GM18502 (cell line): ENCODE data around the gene EIF4EBP2.

Experiments used
- ATAC-seq: cut with Tn5 transposase; IDR thresholded peaks from one replicate; pipeline ENCODE4 v1.9.1; 2021; ENCODE audit warnings: mild to moderate bottlenecking; ENCODE audit not compliant: unreplicated experiment, poor library complexity

The EIF4EBP2 gene

GRCh38 chr10:70426823-70427222 lies 22.9 kb downstream of the EIF4EBP2 start:
- no peak for ATAC-seq

DNA sequence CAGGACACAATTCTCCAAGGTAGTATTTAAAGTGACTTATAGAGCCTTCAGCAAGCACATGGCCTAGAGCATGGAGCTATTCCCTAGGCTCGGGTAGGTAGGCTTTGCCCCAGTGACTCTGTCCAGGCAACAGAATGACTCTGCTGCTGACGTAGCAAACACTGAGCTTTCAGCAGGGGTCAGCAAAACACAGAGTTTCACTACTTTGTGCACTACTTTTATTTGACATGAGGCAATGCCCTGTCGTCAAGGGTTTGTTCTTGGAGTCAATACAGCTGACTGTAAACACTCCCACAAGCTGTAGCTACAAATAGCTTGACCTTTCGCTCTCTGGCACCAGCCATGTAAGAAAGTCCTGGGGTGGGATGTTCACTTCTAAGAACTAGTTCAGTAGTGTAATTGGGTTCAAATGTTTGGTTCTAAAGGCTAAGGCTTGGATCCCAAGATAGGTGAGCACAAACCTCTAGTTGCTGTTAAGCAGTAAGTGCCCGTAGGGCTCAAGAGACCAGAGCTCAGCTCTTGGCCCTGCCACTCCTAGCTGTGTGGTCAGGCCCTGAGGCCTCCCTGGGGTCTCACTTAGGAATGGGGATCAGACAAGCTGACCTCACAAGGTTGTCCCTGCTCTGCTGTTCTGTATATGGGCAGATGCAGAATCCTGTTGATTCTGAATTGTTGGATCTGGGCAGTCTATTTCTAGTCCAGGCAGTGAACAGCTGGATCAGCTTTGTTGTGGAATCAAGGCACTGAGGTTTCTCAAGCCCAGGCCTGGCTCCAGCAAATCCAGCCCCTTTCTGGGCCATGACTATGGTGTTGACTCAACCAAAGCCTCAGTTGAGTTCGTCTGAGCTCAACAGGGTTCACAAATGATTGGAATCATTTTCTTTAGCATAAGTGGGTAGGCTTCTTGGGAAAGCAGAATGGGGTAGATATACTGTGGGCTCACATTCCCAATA lies 26.8 kb downstream of the EIF4EBP2 start:
- ATAC-seq = no peak

GRCh38 chr10:70432101-70432500 lies 28.2 kb downstream of the EIF4EBP2 start:
- no peak for ATAC-seq

GRCh38 chr10:70432561-70433263 lies 28.8 kb downstream of the EIF4EBP2 start:
- no peak for ATAC-seq

DNA sequence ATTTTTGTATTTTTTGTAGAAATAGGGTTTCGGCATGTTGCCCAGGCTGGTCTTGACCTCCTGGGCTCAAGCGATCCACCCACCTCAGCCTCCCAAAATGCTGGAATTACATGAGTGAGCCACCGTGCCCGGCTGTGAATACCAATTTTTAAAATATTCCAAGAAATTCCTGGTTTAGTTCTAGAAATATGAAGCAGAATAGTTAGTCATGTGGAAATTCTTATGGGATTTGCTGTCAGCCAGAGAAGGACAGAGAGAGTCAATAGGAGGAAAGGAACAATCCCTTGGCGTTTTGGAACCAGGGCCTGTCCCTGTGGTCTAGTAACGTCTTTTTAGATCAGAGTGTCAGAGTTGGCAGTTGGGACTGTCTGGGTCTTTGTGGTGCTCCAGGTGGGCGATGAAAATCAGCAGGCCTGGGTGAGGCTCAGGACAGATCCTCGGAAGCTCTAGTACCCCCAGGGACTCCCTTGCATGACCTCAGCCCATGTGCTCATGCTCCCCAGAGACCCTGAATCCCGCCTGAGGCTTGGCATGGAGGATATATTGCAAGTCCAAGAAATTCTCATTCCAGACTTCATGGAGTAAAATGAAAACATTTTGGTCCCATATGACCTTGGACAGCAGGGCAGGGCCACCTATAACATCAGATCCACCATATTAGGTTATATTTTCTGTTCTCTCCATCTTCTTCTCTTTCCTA lies 29.8 kb downstream of the EIF4EBP2 start:
- no peak for ATAC-seq

DNA sequence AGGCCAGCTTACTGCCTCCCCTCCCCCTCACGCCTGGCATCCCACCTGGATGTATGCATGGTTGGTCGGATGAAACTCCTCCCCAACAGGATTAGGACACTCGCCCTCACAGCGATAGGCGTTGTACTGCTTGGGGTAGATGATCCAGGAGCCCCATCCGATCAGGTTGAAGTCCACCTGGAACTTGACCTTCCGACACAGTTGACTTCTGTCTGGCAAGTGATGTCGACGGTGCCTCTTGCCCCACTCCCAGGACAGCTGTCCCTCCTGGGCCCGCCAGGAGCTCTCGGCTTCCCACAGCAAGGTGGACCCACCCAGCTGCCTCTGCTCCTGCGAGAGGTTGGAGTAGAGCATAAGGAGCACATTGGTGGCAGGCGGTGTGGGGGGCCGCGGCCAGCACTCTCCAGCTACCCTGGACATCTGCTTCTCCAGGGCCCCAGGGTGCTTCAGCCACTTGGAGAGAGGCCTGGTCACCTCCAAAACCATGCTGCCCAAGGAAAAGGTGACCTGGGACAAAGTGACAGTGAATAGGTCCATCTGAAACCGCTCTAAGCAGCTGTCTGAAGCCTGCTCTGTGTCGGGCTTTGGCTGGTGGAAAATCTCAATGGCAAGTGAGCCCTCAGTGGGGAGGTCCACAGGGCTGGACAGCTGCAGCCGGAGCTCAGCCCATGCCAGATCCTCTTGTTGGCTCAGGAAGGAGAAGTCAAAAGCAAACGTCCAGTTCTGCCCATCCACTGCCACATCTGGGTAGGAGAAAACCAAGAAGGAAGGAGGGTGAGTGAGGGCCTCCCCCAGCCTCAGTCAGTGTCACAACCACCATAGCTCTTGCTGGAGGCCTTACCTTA lies 31.5 kb downstream of the EIF4EBP2 start:
- ATAC-seq = no peak

DNA sequence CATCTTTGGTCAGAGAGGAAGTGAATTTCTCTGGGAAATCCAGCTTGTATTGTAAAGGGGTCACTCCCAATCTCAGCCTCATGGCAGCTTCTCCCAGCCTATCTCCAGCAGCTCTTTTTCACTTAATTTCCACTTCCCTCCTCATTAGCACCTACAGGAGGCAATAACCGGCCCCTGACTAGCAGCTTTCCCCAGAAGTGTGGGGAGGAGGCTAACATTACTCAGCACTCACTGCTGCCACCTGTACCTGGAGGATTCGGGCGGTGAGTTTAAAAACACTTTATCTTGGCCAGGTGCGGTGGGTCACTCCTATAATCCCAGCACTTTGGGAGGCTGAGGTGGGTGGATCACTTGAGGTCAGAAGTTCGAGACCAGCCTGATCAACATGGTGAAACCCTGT lies 33.8 kb downstream of the EIF4EBP2 start:
- ATAC-seq = no peak

GRCh38 chr10:70440296-70441160 lies 36.6 kb downstream of the EIF4EBP2 start:
- no peak for ATAC-seq

DNA sequence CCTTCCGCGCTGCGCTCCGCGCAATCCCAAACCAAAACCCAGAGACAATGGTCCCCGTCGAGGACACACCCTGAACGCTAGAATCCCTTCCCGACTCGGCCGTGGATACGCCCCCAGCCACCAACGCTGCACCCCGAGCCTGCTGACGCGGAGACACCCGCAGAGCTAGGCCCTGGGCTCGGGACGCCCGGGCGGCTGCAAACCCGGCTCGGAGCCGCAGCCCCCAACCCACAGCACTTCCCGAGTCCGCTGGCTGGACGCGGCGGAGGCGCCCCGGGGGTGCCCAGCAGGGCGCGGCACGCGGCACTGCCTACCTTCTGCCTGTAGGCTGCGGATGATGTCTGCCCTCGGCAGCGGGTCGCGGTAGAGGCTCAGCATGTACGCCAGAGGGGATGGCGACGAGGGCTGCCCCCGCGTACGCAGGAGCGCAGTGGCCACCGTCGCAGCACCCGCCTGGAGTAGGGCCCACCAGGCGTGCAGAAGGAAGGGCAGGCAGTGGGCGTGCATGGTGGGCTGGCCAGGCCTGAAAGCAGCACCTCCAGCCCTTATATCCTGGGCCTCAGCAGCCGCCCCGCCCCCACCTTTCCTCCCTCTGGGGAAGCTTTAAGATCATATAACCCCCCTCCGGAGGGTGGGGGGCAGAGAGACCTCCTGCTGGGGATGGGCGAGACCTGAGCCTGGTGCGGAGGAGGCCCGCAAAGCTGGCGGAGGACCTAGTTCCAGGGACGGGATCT lies 37.4 kb downstream of the EIF4EBP2 start, which contains the start of gene NODAL:
Gene NODAL, minus strand, starts transcription at position 521 of the 734 bp plus-strand sequence. Its CDS starts 14 bp downstream, at position 507.
- ATAC-seq = no peak

DNA sequence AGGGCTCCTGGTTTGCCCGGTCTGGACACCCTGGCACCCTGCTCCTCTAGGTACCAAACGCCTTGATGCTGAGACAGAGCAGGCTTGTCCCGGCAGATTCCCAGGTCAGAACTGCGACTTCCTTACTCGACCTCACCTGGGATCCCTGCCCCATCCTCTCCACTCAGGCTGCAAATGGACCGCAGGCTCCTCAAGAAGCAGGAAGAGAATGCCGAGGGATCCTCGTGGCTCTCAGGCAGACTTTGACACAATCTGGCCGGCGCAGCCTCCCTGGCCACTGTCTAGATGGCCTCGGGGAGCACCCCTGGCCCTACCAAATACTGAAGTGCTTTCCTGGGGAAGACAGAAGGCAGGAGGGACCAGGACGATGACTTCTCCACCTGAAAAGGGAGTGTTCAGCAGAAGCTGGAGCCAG lies 38.0 kb downstream of the EIF4EBP2 start:
- ATAC-seq = no peak

DNA sequence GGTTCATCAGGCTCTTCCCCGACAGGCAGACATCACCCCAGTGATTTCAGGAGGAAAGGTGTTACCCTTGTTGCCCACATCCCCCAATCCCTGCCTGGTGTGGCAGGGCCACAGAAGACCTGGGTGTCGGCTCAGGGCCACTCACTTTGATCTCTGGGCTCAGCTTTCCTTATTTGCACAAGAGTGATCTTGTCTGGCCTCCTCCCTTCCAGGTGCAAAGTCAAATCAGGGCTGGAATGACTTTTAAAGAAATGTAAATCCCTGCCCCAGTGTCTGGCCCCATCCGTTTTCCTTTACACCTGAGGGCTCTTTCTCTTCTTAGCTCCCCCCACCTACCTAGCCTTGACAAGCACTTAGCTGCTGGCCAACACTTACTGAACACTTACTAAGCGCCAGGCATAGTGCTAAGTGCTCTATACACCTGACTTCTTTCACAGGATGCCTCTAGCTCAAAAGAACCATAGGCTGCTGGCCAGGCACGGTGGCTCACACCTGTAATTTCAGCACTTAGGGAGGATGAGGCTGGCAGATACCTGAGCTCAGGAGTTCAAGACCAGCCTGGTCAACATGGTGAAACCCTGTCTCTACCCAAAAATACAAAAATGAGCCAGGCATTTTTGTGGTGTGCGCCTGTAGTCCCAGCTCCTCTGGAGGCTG lies 38.5 kb downstream of the EIF4EBP2 start:
- no peak for ATAC-seq

- ATAC-seq = no peak
These were observed 40.8 kb downstream of the EIF4EBP2 start for GRCh38 chr10:70444744-70445143.

DNA sequence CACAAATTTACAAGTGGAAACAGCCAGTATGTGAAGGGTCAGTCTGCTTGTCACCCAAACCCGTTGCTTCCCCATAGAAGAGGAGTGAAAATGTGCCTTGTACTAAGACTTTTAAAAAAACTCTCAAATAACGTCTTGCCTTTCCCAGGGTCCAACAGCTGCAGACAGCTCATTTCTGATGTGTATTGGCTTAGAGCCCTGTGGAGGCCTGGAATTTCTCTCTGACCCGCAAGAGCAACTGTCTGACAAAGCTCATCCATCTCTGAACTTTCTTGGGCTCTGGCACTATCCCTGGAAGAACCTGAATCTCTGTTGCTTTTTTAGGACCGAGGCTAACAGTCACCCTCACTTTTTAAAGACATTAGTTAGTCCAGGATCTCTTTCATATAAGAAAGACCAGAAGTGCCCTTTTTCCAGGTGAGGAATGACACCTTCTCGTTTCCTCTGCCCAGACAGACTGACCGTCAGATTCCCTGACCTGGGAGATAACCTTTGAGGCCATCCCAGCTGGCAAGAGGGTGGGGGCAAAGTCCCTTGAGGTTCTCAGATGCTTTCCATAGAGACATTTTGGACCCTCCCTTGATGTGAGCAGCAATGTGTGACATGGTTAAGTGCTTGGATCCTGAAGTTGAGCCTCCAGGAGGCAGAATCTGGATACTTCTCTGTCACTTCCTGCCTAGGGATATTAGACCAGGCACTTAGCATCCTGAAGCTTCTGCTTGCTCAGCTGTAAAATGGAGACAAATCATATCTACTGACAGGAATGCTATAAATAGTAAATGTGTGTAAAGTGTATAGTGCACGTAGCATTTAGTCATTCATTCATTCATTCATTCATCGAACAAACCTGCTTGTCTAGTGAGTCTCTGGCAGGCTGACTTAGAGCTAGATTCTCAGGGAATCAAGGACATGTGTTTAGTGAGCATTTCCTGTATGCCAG lies 42.0 kb downstream of the EIF4EBP2 start:
- no peak for ATAC-seq

- ATAC-seq = no peak
These were observed 44.3 kb downstream of the EIF4EBP2 start for GRCh38 chr10:70448236-70448635.

DNA sequence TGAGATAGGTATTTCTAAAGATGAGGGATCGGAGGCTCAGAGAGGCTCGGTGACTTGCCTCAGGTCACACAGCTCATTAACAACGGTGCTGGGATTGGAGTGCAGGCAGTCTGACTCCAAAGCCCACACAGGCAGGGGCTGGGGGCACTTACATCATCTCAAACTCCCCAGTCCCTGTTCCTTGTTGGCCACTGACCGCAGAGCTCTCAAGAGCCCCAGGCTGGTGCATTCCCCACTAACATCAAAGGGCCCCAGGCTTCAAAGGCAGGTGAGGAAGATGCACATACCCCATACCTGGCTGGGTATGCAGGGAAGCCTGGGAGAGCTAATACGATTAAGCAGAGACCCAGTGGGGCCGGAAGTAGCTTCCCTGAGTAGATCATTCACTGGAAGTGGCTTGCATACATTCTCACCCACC lies 51.3 kb downstream of the EIF4EBP2 start:
- no peak for ATAC-seq

DNA sequence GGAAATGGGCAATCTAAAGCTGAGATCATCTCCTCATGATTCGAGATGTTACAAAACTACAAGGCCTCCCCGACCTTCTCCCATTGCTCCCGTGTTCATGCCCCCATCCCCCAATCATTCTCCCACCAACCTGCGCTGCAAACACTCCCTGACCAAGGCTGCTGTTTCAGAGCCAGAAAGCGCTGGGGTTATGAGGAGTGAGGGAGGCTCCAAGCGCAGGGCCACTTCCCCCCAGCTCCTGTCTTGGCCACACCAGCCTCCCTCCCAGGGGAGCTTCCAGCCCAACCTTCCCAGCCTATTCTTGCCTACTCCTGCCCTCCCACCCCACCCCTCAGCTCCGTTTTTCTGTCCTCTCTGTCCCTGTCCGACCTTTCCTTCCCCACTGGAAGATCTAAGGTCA lies 52.2 kb downstream of the EIF4EBP2 start:
- no peak for ATAC-seq
